ENCODE data around the gene UQCR10.

Gene UQCR10

DNA sequence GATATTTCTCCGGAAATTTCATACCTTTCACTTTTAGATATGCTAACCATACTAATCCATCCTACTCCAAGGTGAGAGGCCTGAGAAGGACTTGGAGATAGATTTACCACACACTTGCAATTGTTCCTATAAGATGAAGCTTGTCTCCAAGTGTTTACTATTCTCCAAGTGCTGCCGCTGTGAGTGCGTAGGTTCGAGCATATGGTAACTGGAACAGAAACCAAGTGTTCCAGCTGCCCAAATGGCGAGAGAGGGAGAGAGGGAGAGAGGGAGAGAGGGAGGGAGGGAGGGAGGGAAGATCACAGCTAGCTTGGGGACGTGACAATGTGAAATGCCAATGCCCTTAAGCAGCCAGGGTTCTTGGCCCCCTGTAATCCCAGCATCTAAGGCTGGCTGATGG, 49.4 kb downstream of the UQCR10 start:
- TF ChIP-seq FOXP2 (optimal IDR thresholded peaks at IDR 0.05; ENCODE audit: control extremely low read depth, extremely low read length, insufficient read depth) = no peak
- no peak for TF ChIP-seq POLR2AphosphoS5 (IDR thresholded peaks at IDR 0.05; ENCODE audit: borderline replicate concordance, low read depth, low read length)
- TF ChIP-seq EZH2 (IDR thresholded peaks at IDR 0.05) = no peak
- no peaks in the 10 kb centered on the region for H3K9me3 ChIP-seq (ENCODE audit: low read depth, low read length)
- H3K27ac ChIP-seq = no peak overlapping the region
- H3K9ac ChIP-seq (ENCODE audit: insufficient read length) = no peak overlapping the region
- H3K36me3 ChIP-seq (ENCODE audit: insufficient read depth, low read length) = peaks cover 43% of the 10 kb centered on the region; the same call in 1 of the 2 replicates
- H3K4me3 ChIP-seq = no peak overlapping the region
- no peak for DNase-seq (ENCODE audit: low read depth, low spot score)

GRCh38 chr22:29816980-29817379, 49.8 kb downstream of the UQCR10 start:
- TF ChIP-seq POLR2AphosphoS5 (IDR thresholded peaks at IDR 0.05; ENCODE audit: borderline replicate concordance, low read depth, low read length) (no peak), EZH2 (IDR thresholded peaks at IDR 0.05) (no peak), FOXP2 (optimal IDR thresholded peaks at IDR 0.05; ENCODE audit: control extremely low read depth, extremely low read length, insufficient read depth) (no peak)
- Histone ChIP-seq H3K4me3 (no peak overlapping the region), H3K9ac (ENCODE audit: insufficient read length) (no peak overlapping the region), H3K36me3 (ENCODE audit: insufficient read depth, low read length) (peaks cover 43% of the 10 kb centered on the region; the same call in 1 of the 2 replicates), H3K27ac (no peak overlapping the region), H3K9me3 (ENCODE audit: low read depth, low read length) (no peaks in the 10 kb centered on the region)
- DNase-seq (ENCODE audit: low read depth, low spot score) = no peak

- no peak for TF ChIP-seq POLR2AphosphoS5 (IDR thresholded peaks at IDR 0.05; ENCODE audit: borderline replicate concordance, low read depth, low read length)
- TF ChIP-seq FOXP2 (optimal IDR thresholded peaks at IDR 0.05; ENCODE audit: control extremely low read depth, extremely low read length, insufficient read depth) = no peak
- TF ChIP-seq EZH2 (IDR thresholded peaks at IDR 0.05) = no peak
- DNase-seq (ENCODE audit: low read depth, low spot score) = no peak
- no peaks in the 10 kb centered on the region for H3K9me3 ChIP-seq (ENCODE audit: low read depth, low read length)
- H3K36me3 ChIP-seq (ENCODE audit: insufficient read depth, low read length) = peaks cover 40% of the 10 kb centered on the region; the same call in 1 of the 2 replicates
- H3K4me3 ChIP-seq = no peak overlapping the region
- no peak overlapping the region for H3K27ac ChIP-seq
- H3K9ac ChIP-seq (ENCODE audit: insufficient read length) = no peak overlapping the region
Measured at GRCh38 chr22:29817724-29818123, 50.6 kb downstream of the UQCR10 start.

- no peak for TF ChIP-seq FOXP2 (optimal IDR thresholded peaks at IDR 0.05; ENCODE audit: control extremely low read depth, extremely low read length, insufficient read depth)
- no peak for TF ChIP-seq EZH2 (IDR thresholded peaks at IDR 0.05)
- no peak for TF ChIP-seq POLR2AphosphoS5 (IDR thresholded peaks at IDR 0.05; ENCODE audit: borderline replicate concordance, low read depth, low read length)
Measured at GRCh38 chr22:29819501-29819900, 52.3 kb downstream of the UQCR10 start.

More at GRCh38 chr22:29819501-29819900, 52.3 kb downstream of the UQCR10 start:
- Histone ChIP-seq H3K9ac (ENCODE audit: insufficient read length) (no peak overlapping the region), H3K36me3 (ENCODE audit: insufficient read depth, low read length) (peaks cover 39% of the 10 kb centered on the region; the same call in 1 of the 2 replicates), H3K27ac (no peak overlapping the region), H3K4me3 (no peak overlapping the region), H3K9me3 (ENCODE audit: low read depth, low read length) (no peaks in the 10 kb centered on the region)
- DNase-seq (ENCODE audit: low read depth, low spot score) = no peak
